MM.1S (cell line): ENCODE results near the gene TEAD2.

Experiments
- EZH2 ChIP-seq: fragments of 300-600 bp; sonication (generic); optimal IDR thresholded peaks from 2 replicates; pipeline ENCODE3; 2017; ENCODE audit warnings: low read depth, mild to moderate bottlenecking, antibody characterized with exemption, low read length, mixed read lengths
- EZH2phosphoT487 ChIP-seq: fragments of 300-600 bp; sonication (generic); IDR thresholded peaks from 2 replicates; pipeline ENCODE4 v1.6.1; 2018; ENCODE audit warnings: antibody characterized with exemption, low read length
- TF ChIP-seq, protein P1 (sequence below): fragments of 300-600 bp; sonication (generic); IDR thresholded peaks from 2 replicates; pipeline ENCODE4 v1.5.1; 2016; ENCODE audit warnings: antibody characterized with exemption, low read length, mixed read lengths

DNA sequence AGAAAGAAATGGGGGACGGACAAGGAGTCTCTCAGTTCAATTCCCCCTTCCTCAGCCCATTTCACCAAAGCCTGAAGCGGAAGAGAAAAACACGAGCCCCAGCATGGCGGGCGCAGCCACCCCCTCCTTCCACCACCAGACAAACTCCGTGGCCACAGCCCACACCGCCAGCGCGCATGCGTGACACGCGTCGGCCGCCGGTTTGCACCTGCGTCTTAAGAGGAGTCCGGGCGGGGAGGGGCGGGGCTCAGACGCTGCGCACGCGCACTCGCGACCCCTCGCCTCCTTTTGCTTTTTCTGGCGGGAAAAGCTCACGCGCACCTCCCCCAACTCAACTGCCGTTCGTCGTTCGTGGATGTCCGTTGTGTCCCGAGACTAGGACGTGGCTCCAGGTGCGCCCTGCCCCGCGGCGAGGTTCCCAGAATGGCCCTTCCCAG is 25.7 kb upstream of the TEAD2 start, which contains the start of gene KASH5:
- TF ChIP-seq, protein P1, sequence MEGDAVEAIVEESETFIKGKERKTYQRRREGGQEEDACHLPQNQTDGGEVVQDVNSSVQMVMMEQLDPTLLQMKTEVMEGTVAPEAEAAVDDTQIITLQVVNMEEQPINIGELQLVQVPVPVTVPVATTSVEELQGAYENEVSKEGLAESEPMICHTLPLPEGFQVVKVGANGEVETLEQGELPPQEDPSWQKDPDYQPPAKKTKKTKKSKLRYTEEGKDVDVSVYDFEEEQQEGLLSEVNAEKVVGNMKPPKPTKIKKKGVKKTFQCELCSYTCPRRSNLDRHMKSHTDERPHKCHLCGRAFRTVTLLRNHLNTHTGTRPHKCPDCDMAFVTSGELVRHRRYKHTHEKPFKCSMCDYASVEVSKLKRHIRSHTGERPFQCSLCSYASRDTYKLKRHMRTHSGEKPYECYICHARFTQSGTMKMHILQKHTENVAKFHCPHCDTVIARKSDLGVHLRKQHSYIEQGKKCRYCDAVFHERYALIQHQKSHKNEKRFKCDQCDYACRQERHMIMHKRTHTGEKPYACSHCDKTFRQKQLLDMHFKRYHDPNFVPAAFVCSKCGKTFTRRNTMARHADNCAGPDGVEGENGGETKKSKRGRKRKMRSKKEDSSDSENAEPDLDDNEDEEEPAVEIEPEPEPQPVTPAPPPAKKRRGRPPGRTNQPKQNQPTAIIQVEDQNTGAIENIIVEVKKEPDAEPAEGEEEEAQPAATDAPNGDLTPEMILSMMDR = no peak
- TF ChIP-seq EZH2 (no peak), EZH2phosphoT487 (no peak)
